Fibroblast of mammary gland (primary cell): ENCODE results near the gene VSIG10L2.

ENCODE experiments used
- DNase-seq: peaks from one replicate; pipeline ENCODE4 v3.0.0-alpha.2; 2010; ENCODE audit warnings: low read depth
- H3K4me3 ChIP-seq: 2 replicates; pipeline ENCODE4 v1.5.1; 2011; ENCODE audit warnings: low read depth, mild to moderate bottlenecking, low read length, moderate library complexity; ENCODE audit not compliant: control insufficient read depth
- CTCF ChIP-seq: conservative IDR thresholded peaks from 2 replicates; pipeline ENCODE4 v1.5.1; 2011; ENCODE audit warnings: low read depth, low read length, inconsistent platforms; ENCODE audit not compliant: control insufficient read depth, insufficient read depth

VSIG10L2 gene

DNA sequence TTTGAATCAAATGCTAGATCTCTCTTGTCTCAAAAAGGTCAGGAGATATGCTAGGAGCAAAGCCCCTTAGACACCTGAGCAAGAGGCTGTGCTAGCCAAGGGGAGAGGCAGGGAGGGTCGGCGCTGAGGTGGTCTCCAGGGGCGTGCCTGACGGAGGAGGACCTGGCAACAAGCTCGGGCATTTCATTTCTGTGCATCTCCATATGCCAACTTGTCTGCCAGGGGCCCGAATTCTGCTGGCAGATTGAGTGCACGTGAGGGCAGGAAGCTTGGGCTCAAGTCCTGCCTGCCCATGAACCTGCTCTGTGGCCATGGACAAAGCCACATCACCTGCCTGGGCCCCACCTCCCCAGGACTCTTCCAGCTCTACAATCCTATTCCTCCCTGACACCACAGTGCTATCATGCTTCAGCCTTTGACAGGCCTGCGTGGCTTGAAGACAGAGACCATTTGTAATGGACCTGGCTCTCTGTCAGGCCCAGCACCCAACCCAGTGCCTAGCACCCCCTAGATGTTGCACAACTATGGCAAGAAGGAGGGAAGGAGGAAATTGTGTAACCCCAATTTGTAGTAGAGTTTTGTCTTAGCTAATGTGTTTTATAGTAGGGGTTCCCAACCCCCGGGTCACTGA lies 16.3 kb upstream of the VSIG10L2 start:
- TF ChIP-seq CTCF: no peak
- no peak overlapping the region for H3K4me3 ChIP-seq
- no peak for DNase-seq

GRCh38 chr11:125930076-125930450 lies 15.8 kb upstream of the VSIG10L2 start:
- TF ChIP-seq CTCF: no peak
- DNase-seq: no peak
- no peak overlapping the region for H3K4me3 ChIP-seq

- no peak overlapping the region for H3K4me3 ChIP-seq
- TF ChIP-seq CTCF: no peak
- no peak for DNase-seq
Observed at GRCh38 chr11:125931116-125931515, 14.7 kb upstream of the VSIG10L2 start.

DNA sequence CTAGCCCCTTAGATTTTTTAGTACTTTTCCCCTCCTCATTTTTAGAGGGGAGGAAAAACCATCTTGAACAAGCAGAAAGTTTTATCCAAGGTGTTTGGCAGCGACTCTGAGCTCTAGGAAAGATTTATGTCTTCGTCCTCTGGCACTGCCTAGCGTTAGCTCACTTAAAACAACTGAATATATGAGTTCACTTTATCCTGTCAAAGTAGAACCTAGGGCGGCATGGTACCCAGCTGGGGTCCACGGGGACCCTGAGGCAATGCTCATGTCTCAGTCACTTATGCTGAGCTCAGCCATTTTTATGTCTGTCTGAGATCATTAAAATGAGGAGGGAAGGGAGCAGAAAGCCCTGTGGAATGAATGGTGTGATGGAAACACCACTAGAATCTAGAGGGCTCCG lies 14.2 kb upstream of the VSIG10L2 start:
- DNase-seq: no peak
- no peak overlapping the region for H3K4me3 ChIP-seq
- TF ChIP-seq CTCF: no peak

DNA sequence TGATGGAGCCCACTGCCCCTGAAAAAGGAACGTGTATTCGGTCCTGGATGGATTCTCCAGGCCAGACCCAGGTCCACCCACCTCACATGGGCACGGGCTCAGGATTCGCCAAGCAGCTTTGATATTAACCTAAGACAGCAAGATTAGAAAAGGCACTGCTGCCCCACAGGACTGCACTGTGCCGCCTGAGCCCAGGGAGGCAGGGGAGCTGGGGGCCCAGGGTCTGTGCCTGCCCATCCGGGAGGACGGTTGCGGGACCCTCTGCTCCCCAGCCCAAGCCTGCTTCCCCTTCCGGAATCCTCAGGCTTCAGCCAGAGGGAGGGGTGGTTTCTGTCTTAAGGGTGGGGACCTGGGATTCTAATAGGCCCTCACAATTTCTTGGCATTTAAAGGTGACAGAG lies 13.5 kb upstream of the VSIG10L2 start:
- TF ChIP-seq CTCF: no peak
- no peak for DNase-seq
- H3K4me3 ChIP-seq: no peak overlapping the region

- DNase-seq: no peak
- H3K4me3 ChIP-seq: no peak overlapping the region
- no peak for TF ChIP-seq CTCF
Observed at GRCh38 chr11:125933030-125933813, 12.6 kb upstream of the VSIG10L2 start.
